Germinal center (tissue), 1 donor: ENCODE data around the gene SCRN1.
"Not testable (repeated sequence)": the region's sequence is repeated elsewhere in the genome, so short reads cannot be mapped to it uniquely, and the experiment has no call there.

Source experiments
- DNase-seq: peaks from one replicate; pipeline ENCODE4 v3.0.0; 2012; ENCODE audit warnings: mixed read lengths, low spot score

SCRN1 gene

GRCh38 chr7:29968683-29969395 lies 20.8 kb downstream of the SCRN1 start:
- DNase-seq, result no peak

- DNase-seq, result no peak
Observed at GRCh38 chr7:29965030-29965429, 24.6 kb downstream of the SCRN1 start.

GRCh38 chr7:29962035-29962434 lies 27.6 kb downstream of the SCRN1 start:
- DNase-seq, result no peak

- not testable (repeated sequence) for DNase-seq
Observed at GRCh38 chr7:29961611-29962010, 28.0 kb downstream of the SCRN1 start.

- DNase-seq, result no peak
Observed at GRCh38 chr7:29958667-29959358, 30.8 kb downstream of the SCRN1 start.

- no peak for DNase-seq
Observed at GRCh38 chr7:29957521-29958310, 31.9 kb downstream of the SCRN1 start.

GRCh38 chr7:29956487-29956836 lies 33.1 kb downstream of the SCRN1 start:
- no peak for DNase-seq

GRCh38 chr7:29955799-29956486 lies 33.7 kb downstream of the SCRN1 start:
- peak; percentile 53 for DNase-seq

GRCh38 chr7:29955075-29955792 lies 34.4 kb downstream of the SCRN1 start:
- no peak for DNase-seq

GRCh38 chr7:29953726-29954347 lies 35.8 kb downstream of the SCRN1 start:
- no peak for DNase-seq

GRCh38 chr7:29951206-29951605 lies 38.4 kb downstream of the SCRN1 start:
- no peak for DNase-seq

- DNase-seq, result no peak
Observed at GRCh38 chr7:29950480-29950879, 39.1 kb downstream of the SCRN1 start.

GRCh38 chr7:29948587-29948986 lies 41.0 kb downstream of the SCRN1 start:
- no peak for DNase-seq

GRCh38 chr7:29946428-29947186 lies 43.0 kb downstream of the SCRN1 start:
- no peak for DNase-seq

GRCh38 chr7:29945259-29945809 lies 44.3 kb downstream of the SCRN1 start:
- no peak for DNase-seq

GRCh38 chr7:29940199-29940598 lies 49.4 kb downstream of the SCRN1 start:
- no peak for DNase-seq

- DNase-seq, result no peak
Observed at GRCh38 chr7:29937132-29937531, 52.5 kb downstream of the SCRN1 start.

GRCh38 chr7:29935111-29935510 lies 54.5 kb downstream of the SCRN1 start:
- DNase-seq, result no peak

GRCh38 chr7:29929018-29929807 lies 60.4 kb downstream of the SCRN1 start:
- no peak for DNase-seq
